Activated CD8-positive, alpha-beta T cell treated with anti-CD3 and anti-CD28 coated beads for 36 hours (primary cell): Measurements from ENCODE around the gene PRKAG2. TPM values are rescaled to one million over a fixed set of nuclear protein-coding genes. Genes with fewer than 3 reads are reported as not detected.

Experiments
- ATAC-seq: fragments of 200-7000 bp; cut with Tn5 transposase; one replicate; pipeline ENCODE4 v1.10.0; 2021; ENCODE audit warnings: mild to moderate bottlenecking, moderate library complexity
- CTCF ChIA-PET: fragments of 350-600 bp; sonication (Branson Sonifier 250); formaldehyde crosslinking; loops from one replicate; lab custom pipeline; 2021; ENCODE audit warnings: antibody characterized with exemption; lab: Charles Lee
- POLR2A ChIA-PET: fragments of 350-600 bp; sonication (Branson Sonifier 250); formaldehyde crosslinking; loops from one replicate; lab custom pipeline; 2021; ENCODE audit warnings: antibody characterized with exemption; lab: Charles Lee
- DNase-seq: peaks from one replicate; pipeline ENCODE4 v3.0.0-alpha.2; 2020
- H3K27ac Mint-ChIP-seq: one replicate; pipeline ENCODE4 v1.8.0; 2021; ENCODE audit warnings: mild to moderate bottlenecking, mixed read lengths
- H3K27me3 Mint-ChIP-seq: one replicate; pipeline ENCODE4 v1.8.0; 2021; ENCODE audit warnings: mixed read lengths
- H3K36me3 Mint-ChIP-seq: one replicate; pipeline ENCODE4 v1.8.0; 2021; ENCODE audit warnings: low read depth, mixed read lengths
- H3K4me1 Mint-ChIP-seq: one replicate; pipeline ENCODE4 v1.8.0; 2021; ENCODE audit warnings: low read depth, mixed read lengths
- H3K4me3 Mint-ChIP-seq: one replicate; pipeline ENCODE4 v1.8.0; 2021; ENCODE audit warnings: mild to moderate bottlenecking, moderate library complexity, mixed read lengths
- H3K9me3 Mint-ChIP-seq: one replicate; pipeline ENCODE4 v1.8.0; 2021; ENCODE audit warnings: mixed read lengths
- CTCF ChIP-seq: fragments of 200-600 bp; IDR thresholded peaks from one replicate; pipeline ENCODE4 v1.8.0; 2022; ENCODE audit warnings: antibody characterized with exemption, mild to moderate bottlenecking
- intact Hi-C: fragments of 100-400 bp; cut with micrococcal nuclease; formaldehyde crosslinking; loops from one replicate; pipeline ENCODE4 v1.10.0; 2022
- total RNA-seq, 2 experiments: library from RNA; stranded (reverse); gene quantifications; one replicate each; pipeline ENCODE4 v1.2.3, GENCODE V29; 2021

PRKAG2 gene
- total RNA-seq, 2 experiments from 2014 or later, result 17.0 to 19.2 TPM

DNA sequence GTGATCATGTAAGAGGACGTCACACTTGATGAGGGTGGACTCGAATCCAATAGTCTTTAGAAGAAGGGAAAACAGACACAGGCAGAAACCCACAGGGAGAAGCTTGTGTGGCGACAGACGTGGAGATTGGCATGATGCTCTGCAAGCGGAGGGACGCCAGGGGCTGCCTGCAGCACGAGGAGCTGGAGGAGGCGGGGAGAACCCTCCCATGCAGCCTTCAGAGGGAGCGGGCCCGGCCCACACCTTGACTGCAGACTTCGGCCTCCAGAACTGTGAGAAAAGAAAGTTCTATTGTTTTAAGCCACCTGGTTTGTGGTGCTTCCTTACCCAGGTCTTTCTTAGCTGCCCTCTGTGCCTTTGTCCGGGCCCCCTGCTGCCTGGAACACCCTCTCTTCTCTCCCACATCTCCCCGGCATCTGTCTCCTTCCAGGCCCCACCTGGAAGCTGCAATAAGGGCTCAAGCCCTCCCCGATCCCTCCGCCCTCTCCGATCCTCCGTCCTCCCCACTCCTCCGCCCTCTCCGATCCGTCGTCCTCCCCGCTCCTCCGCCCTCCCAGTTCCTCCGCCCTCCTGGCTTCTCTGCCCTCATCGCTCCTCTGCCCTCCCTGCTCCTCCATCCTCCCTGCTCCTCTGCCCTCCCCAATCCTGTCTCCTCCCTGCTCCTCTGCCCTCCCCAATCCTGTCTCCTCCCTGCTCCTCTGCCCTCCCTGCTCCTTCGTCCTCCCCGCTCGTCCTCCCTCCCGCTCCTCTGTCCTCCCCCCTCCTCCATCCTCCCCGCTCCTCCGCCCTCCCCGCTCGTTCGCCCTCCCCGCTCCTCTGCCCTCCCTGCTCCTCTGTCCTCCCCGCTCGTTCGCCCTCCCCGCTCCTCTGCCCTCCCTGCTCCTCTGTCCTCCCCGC lies 17.4 kb upstream of the PRKAG2 start:
- CTCF ChIA-PET, result no interaction called here
- Mint-ChIP-seq H3K27ac (no peak overlapping the region), H3K27me3 (peaks cover 12% of the 10 kb centered on the region), H3K9me3 (no peaks in the 10 kb centered on the region), H3K4me3 (no peak overlapping the region), H3K36me3 (no peaks in the 10 kb centered on the region), H3K4me1 (no peaks in the 10 kb centered on the region)
- no peak for ATAC-seq
- no peak for TF ChIP-seq CTCF
- intact Hi-C loops, result no loop called here
- no peak for DNase-seq
- POLR2A ChIA-PET, result no interaction called here

- Mint-ChIP-seq H3K9me3 (no peaks in the 10 kb centered on the region), H3K36me3 (no peaks in the 10 kb centered on the region), H3K27me3 (peaks cover 10% of the 10 kb centered on the region), H3K4me3 (no peak overlapping the region), H3K27ac (no peak overlapping the region), H3K4me1 (no peaks in the 10 kb centered on the region)
- ChIA-PET POLR2A (no interaction called here), CTCF (no interaction called here)
- no peak for ATAC-seq
- no peak for TF ChIP-seq CTCF
- intact Hi-C loops, result no loop called here
- DNase-seq, result no peak
Measured at GRCh38 chr7:151893405-151893923, 16.5 kb upstream of the PRKAG2 start.

DNA sequence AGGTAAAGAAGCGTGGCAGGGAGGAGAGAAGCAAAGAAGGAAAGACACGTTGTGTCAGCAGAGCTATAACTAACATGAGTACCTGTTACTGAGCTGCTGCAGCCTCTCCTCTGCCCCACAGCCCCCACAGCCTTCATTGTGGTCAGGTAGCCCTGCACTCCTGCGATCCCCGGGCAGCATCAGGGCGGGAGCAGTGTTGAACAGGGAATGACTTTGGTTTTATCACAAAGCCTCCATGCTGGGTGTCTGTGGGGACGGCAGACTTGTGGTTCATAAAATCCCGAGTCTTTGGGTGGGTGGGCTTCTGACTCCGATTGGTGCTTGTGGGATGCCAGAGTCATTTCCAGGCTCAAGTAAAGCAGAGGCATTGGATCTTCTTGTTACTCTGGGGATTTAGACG lies 14.8 kb upstream of the PRKAG2 start:
- ChIA-PET POLR2A (no interaction called here), CTCF (no interaction called here)
- peaks cover 10% of the 10 kb centered on the region for H3K27me3 Mint-ChIP-seq
- no peaks in the 10 kb centered on the region for H3K9me3 Mint-ChIP-seq
- H3K4me3 Mint-ChIP-seq, result no peak overlapping the region
- H3K36me3 Mint-ChIP-seq, result no peaks in the 10 kb centered on the region
- intact Hi-C loops, result no loop called here
- no peak overlapping the region for H3K27ac Mint-ChIP-seq
- no peak for TF ChIP-seq CTCF
- H3K4me1 Mint-ChIP-seq, result no peaks in the 10 kb centered on the region
- DNase-seq (no peak), ATAC-seq (no peak)

- no peak for TF ChIP-seq CTCF
- Mint-ChIP-seq H3K9me3 (no peaks in the 10 kb centered on the region), H3K4me1 (no peaks in the 10 kb centered on the region), H3K36me3 (no peaks in the 10 kb centered on the region), H3K27me3 (peaks cover 10% of the 10 kb centered on the region), H3K4me3 (no peak overlapping the region), H3K27ac (no peak overlapping the region)
- ChIA-PET POLR2A (no interaction called here), CTCF (no interaction called here)
- no peak for DNase-seq
- ATAC-seq, result no peak
- intact Hi-C loops, result no loop called here
Measured at GRCh38 chr7:151891182-151891581, 14.3 kb upstream of the PRKAG2 start.

- Mint-ChIP-seq H3K4me1 (no peaks in the 10 kb centered on the region), H3K9me3 (no peaks in the 10 kb centered on the region), H3K4me3 (no peak overlapping the region), H3K27me3 (peaks cover 15% of the 10 kb centered on the region), H3K27ac (no peak overlapping the region), H3K36me3 (no peaks in the 10 kb centered on the region)
- POLR2A ChIA-PET, result no interaction called here
- no peak for ATAC-seq
- CTCF ChIA-PET, result interaction anchor here (0.6 kb wide), 1 partner anchor 382 kb away, joined by 3 read pairs; no protein-coding TSS in a partner anchor
- intact Hi-C loops, result no loop called here
- no peak for TF ChIP-seq CTCF
- DNase-seq, result no peak
Measured at GRCh38 chr7:151890355-151891004, 13.6 kb upstream of the PRKAG2 start.
